HCT116 (cell line): ENCODE measurements around the gene TEKT2. TPM values are rescaled to one million over a fixed set of nuclear protein-coding genes. Genes with fewer than 3 reads are reported as not detected.
A peak's percentile ranks its signal among the peaks of the same experiment; 100 is the strongest.

Source experiments
- ATAC-seq: fragments of 200-7000 bp; cut with Tn5 transposase; 2 replicates; pipeline ENCODE4 v1.9.1; 2020; ENCODE audit warnings: mild to moderate bottlenecking, moderate library complexity
- BruUV-seq: library from RNA; stranded (reverse); fragments of 400-500 nt; replicated peaks from 2 replicates; lab custom pipeline; 2021; lab: Mats Ljungman, UMichigan
- CTCF ChIA-PET: fragments of 300-600 bp; sonication (Branson Sonifier 250); formaldehyde crosslinking; loops from one replicate; lab custom pipeline; 2021; ENCODE audit warnings: antibody characterized with exemption; lab: Charles Lee
- POLR2A ChIA-PET: fragments of 300-600, 350-600 bp; sonication (Branson Sonifier 250); formaldehyde crosslinking; loops from one replicate; lab custom pipeline; 2021; ENCODE audit warnings: antibody characterized with exemption; lab: Charles Lee
- RAD21 ChIA-PET, 2 experiments: fragments of 300-600 bp; sonication (Branson Sonifier 250); formaldehyde crosslinking; loops; one replicate each; lab custom pipeline; 2023; ENCODE audit warnings: low total read pairs in 2 of 2; ENCODE audit not compliant: uncharacterized antibody in 2 of 2, unreplicated experiment in 2 of 2, low non-redundant PET in 1 of 2; lab: Charles Lee
- DNase-seq: peaks from one replicate; pipeline ENCODE4 v3.0.0-alpha.2; 2010; ENCODE audit warnings: low read depth, low spot score
- H2AFZ ChIP-seq: fragments of 200-600 bp; shearing (Covaris generic), sonication (generic); 2 replicates; pipeline ENCODE4 v1.6.1; 2017; ENCODE audit warnings: low read depth, mixed run types, mixed read lengths, antibody characterized with exemption, low read length; ENCODE audit not compliant: poor library complexity, severe bottlenecking
- H3K27ac ChIP-seq: 2 replicates; pipeline ENCODE4 v1.5.1; 2012; ENCODE audit warnings: low read depth, low read length
- H3K27me3 ChIP-seq: fragments of 200-600 bp; sonication (generic); 2 replicates; pipeline ENCODE4 v1.6.1; 2016; ENCODE audit warnings: mixed run types, low read length, mixed read lengths; ENCODE audit not compliant: insufficient read depth
- H3K36me3 ChIP-seq, 2 experiments: fragments of 200-500 bp in 1 of 2; fragments of 200-600 bp in 1 of 2; sonication (Bioruptor generic) in 1 of 2; sonication (generic) in 1 of 2; 2 replicates each; pipeline versions ENCODE4 v1.5.1 to v1.6.1; 2014 to 2016; ENCODE audit warnings: low read length in 2 of 2, inconsistent platforms in 1 of 2, mixed read lengths in 1 of 2, mixed run types in 1 of 2; ENCODE audit not compliant: insufficient read depth in 2 of 2, control insufficient read depth in 1 of 2
- H3K4me1 ChIP-seq, 2 experiments: fragments of 200-600 bp in 1 of 2; sonication (generic) in 1 of 2; 2 replicates each; pipeline versions ENCODE4 v1.5.1 to v1.6.1; 2012 to 2017; ENCODE audit warnings: low read length in 2 of 2, inconsistent platforms in 1 of 2, mild to moderate bottlenecking in 1 of 2, mixed read lengths in 1 of 2, mixed run types in 1 of 2, moderate library complexity in 1 of 2; ENCODE audit not compliant: insufficient read depth in 2 of 2, control insufficient read depth in 1 of 2
- H3K4me2 ChIP-seq: fragments of 200-600 bp; sonication (generic); 2 replicates; pipeline ENCODE4 v1.6.1; 2017; ENCODE audit warnings: mixed run types, low read length, mixed read lengths
- H3K4me3 ChIP-seq, 2 experiments: fragments of 200-600 bp in 1 of 2; sonication (generic) in 1 of 2; replicated peaks in 1 of 2; 2 replicates each; pipeline ENCODE4 v1.5.1; 2011 to 2016; ENCODE audit warnings: low read length in 2 of 2, control low read depth in 1 of 2, low read depth in 1 of 2, mild to moderate bottlenecking in 1 of 2, mixed read lengths in 1 of 2, mixed run types in 1 of 2
- H3K79me2 ChIP-seq: fragments of 200-600 bp; sonication (generic); 2 replicates; pipeline ENCODE4 v1.6.1; 2017; ENCODE audit warnings: mild to moderate bottlenecking, mixed run types, low read length, moderate library complexity, mixed read lengths; ENCODE audit not compliant: insufficient read depth
- H3K9ac ChIP-seq: fragments of 200-600 bp; sonication (generic); 2 replicates; pipeline ENCODE4 v1.6.1; 2016; ENCODE audit warnings: low read length, mixed read lengths
- H3K9me2 ChIP-seq: fragments of 200-600 bp; sonication (generic), shearing (Covaris generic); 2 replicates; pipeline ENCODE4 v1.6.1; 2017; ENCODE audit warnings: mixed run types, mild to moderate bottlenecking, moderate library complexity; ENCODE audit not compliant: insufficient read depth
- H3K9me3 ChIP-seq, 2 experiments: fragments of 200-500 bp in 1 of 2; fragments of 200-600 bp in 1 of 2; sonication (Bioruptor generic) in 1 of 2; sonication (generic) in 1 of 2; 2 replicates each; pipeline ENCODE4 v1.6.1; 2014 to 2017; ENCODE audit warnings: low read length in 2 of 2, mixed read lengths in 2 of 2, inconsistent platforms in 1 of 2, low read depth in 1 of 2, mild to moderate bottlenecking in 1 of 2, mixed run types in 1 of 2, moderate library complexity in 1 of 2; ENCODE audit not compliant: control insufficient read depth in 1 of 2, insufficient read depth in 1 of 2
- H4K20me1 ChIP-seq: fragments of 200-600 bp; sonication (generic), shearing (Covaris generic); 2 replicates; pipeline ENCODE4 v1.6.1; 2017; ENCODE audit warnings: mixed run types, mild to moderate bottlenecking, moderate library complexity; ENCODE audit not compliant: insufficient read depth
- CTCF ChIP-seq, 3 experiments: fragments of 200-600 bp in 1 of 3; sonication (generic) in 1 of 3; IDR thresholded peaks in 2 of 3; conservative IDR thresholded peaks in 1 of 3; 2 replicates each; pipeline ENCODE4 v1.5.1; 2012 to 2017; ENCODE audit warnings: low read depth in 2 of 3, low read length in 2 of 3, antibody characterized with exemption in 1 of 3, borderline replicate concordance in 1 of 3, control low read depth in 1 of 3, mild to moderate bottlenecking in 1 of 3, mixed read lengths in 1 of 3, mixed run types in 1 of 3, moderate library complexity in 1 of 3; ENCODE audit not compliant: insufficient read depth in 1 of 3
- EZH2phosphoT487 ChIP-seq: fragments of 200-600 bp; IDR thresholded peaks from 2 replicates; pipeline ENCODE4 v1.6.1; 2018; ENCODE audit warnings: antibody characterized with exemption, borderline replicate concordance
- FOSL1 ChIP-seq: IDR thresholded peaks from 2 replicates; pipeline ENCODE4 v1.6.1; 2012; ENCODE audit warnings: low read depth
- JUND ChIP-seq: IDR thresholded peaks from 2 replicates; pipeline ENCODE4 v1.6.1; 2012
- POLR2A ChIP-seq: IDR thresholded peaks from 2 replicates; pipeline ENCODE4 v1.7.0; 2011; ENCODE audit warnings: borderline replicate concordance; ENCODE audit not compliant: insufficient read depth, insufficient read length; ENCODE audit errors: extremely low read depth
- RAD21 ChIP-seq: IDR thresholded peaks from 2 replicates; pipeline ENCODE4 v1.6.1; 2012; ENCODE audit warnings: low read depth, mild to moderate bottlenecking
- REST ChIP-seq: IDR thresholded peaks from 2 replicates; pipeline ENCODE4 v1.6.1; 2012; ENCODE audit warnings: low read depth
- SRF ChIP-seq: IDR thresholded peaks from 2 replicates; pipeline ENCODE4 v1.6.1; 2012; ENCODE audit warnings: low read depth
- intact Hi-C: fragments of 100-400 bp; cut with micrococcal nuclease; formaldehyde crosslinking; loops from 2 replicates; pipeline ENCODE4 v1.10.0; 2022
- total RNA-seq: library from RNA; stranded (reverse); gene quantifications from one replicate; pipeline ENCODE4 v1.2.1, GENCODE V29; 2021; ENCODE audit not compliant: unreplicated experiment
- TF ChIP-seq, protein P1 (sequence below): IDR thresholded peaks from 2 replicates; pipeline ENCODE4 v1.6.1; 2011; ENCODE audit warnings: mild to moderate bottlenecking, low read length, moderate library complexity; ENCODE audit not compliant: insufficient replicate concordance; ENCODE audit errors: extremely low read depth

TEKT2 gene
- total RNA-seq, 1 experiment from 2014 or later: not detected

DNA sequence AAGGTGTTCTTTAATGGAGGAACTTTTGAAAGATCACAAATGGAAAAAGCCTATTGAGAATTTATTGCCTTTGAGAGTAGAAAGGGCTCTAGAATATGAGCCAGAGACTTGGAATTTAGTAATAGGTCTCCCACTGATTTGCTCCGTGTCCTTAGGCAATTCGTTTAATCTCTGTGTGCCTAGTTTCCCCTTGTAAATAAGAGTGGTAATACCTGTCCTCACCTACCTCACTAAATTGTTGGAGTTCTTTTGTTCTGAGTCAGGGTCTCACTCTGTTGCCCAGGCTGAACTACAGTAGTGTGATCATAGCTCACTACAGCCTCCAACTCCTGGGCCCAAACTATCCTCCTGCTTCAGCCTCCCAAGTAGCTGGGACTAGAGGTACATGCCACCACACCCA, 15.0 kb upstream of the TEKT2 start:
- DNase-seq: no peak
- Histone ChIP-seq H4K20me1 (no peaks in the 10 kb centered on the region), H3K9me3 (no peaks in the 10 kb centered on the region), H3K4me3 (no peak overlapping the region), H2AFZ (no peak overlapping the region), H3K9me2 (no peaks in the 10 kb centered on the region), H3K79me2 (no peaks in the 10 kb centered on the region), H3K27ac (no peak overlapping the region), H3K9ac (no peak overlapping the region), H3K36me3 (no peaks in the 10 kb centered on the region), H3K4me1 (peaks cover 0 to 5% of the 10 kb centered on the region in 2 experiments; a peak in 1 of 4 replicates), H3K27me3 (no peaks in the 10 kb centered on the region), H3K4me2 (no peak overlapping the region)
- ChIA-PET CTCF (no interaction called here), POLR2A (no interaction called here), RAD21 (no interaction called here)
- TF ChIP-seq REST: no peak
- TF ChIP-seq FOSL1: no peak
- peak; percentile 28; the same call in 1 of the 2 replicates for TF ChIP-seq JUND
- BruUV-seq: no TSS peak
- peak; percentile 34; the same call in 1 of the 2 replicates for ATAC-seq
- intact Hi-C loops: no loop called here

GRCh38 chr1:36070349-36070748, 13.5 kb upstream of the TEKT2 start:
- Histone ChIP-seq H3K27ac (no peak overlapping the region), H3K4me1 (peaks cover 0 to 5% of the 10 kb centered on the region in 2 experiments; a peak in 1 of 4 replicates), H3K4me3 (no peak overlapping the region), H3K9ac (no peak overlapping the region), H3K36me3 (no peaks in the 10 kb centered on the region), H3K4me2 (no peak overlapping the region), H3K9me3 (no peaks in the 10 kb centered on the region), H2AFZ (no peak overlapping the region), H3K9me2 (no peaks in the 10 kb centered on the region), H3K27me3 (no peaks in the 10 kb centered on the region), H3K79me2 (no peaks in the 10 kb centered on the region), H4K20me1 (no peaks in the 10 kb centered on the region)
- RAD21 ChIA-PET: no interaction called here
- intact Hi-C loops: no loop called here
- POLR2A ChIA-PET: no interaction called here
- ATAC-seq (no peak), DNase-seq (no peak)
- CTCF ChIA-PET: no interaction called here
- no TSS peak for BruUV-seq
- TF ChIP-seq CTCF (IDR thresholded peaks at IDR 0.05 in 2 of 3, conservative IDR thresholded peaks at IDR 0.05 in 1 of 3; ENCODE audit: borderline replicate concordance in 1 of 3, insufficient read depth in 1 of 3, low read depth in 2 of 3, low read length in 2 of 3) (no peak), POLR2A (no peak), SRF (no peak), EZH2phosphoT487 (no peak), RAD21 (no peak)
- TF ChIP-seq, protein P1, sequence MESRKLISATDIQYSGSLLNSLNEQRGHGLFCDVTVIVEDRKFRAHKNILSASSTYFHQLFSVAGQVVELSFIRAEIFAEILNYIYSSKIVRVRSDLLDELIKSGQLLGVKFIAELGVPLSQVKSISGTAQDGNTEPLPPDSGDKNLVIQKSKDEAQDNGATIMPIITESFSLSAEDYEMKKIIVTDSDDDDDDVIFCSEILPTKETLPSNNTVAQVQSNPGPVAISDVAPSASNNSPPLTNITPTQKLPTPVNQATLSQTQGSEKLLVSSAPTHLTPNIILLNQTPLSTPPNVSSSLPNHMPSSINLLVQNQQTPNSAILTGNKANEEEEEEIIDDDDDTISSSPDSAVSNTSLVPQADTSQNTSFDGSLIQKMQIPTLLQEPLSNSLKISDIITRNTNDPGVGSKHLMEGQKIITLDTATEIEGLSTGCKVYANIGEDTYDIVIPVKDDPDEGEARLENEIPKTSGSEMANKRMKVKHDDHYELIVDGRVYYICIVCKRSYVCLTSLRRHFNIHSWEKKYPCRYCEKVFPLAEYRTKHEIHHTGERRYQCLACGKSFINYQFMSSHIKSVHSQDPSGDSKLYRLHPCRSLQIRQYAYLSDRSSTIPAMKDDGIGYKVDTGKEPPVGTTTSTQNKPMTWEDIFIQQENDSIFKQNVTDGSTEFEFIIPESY: no peak
